IMR-90 (cell line): ENCODE results near the gene INO80. TPM values are rescaled to one million over a fixed set of nuclear protein-coding genes. Genes with fewer than 3 reads are reported as not detected.

Source experiments
- polyA plus RNA-seq, 3 experiments: library from polyadenylated mRNA; depleted of rRNA; stranded (reverse); fragments of >200 nt; gene quantifications; 2 replicates each; pipeline ENCODE4 v1.2.3, GENCODE V29; 2012; ENCODE audit warnings: low replicate concordance in 1 of 3
- total RNA-seq: library from RNA; depleted of rRNA; stranded (reverse); fragments of >200 nt; gene quantifications from 2 replicates; pipeline ENCODE4 v1.2.3, GENCODE V29; 2012
- TF ChIP-seq, protein P1 (sequence below): conservative IDR thresholded peaks from 2 replicates; pipeline ENCODE4 v1.5.1; 2012; ENCODE audit warnings: mild to moderate bottlenecking, low read depth, low read length, improper control_type of control experiment

The INO80 gene
- total and polyA plus RNA-seq, 2 of the 4 experiments (the other 2 are of a cell fraction) = 6.0 to 13.3 TPM

- TF ChIP-seq, protein P1, sequence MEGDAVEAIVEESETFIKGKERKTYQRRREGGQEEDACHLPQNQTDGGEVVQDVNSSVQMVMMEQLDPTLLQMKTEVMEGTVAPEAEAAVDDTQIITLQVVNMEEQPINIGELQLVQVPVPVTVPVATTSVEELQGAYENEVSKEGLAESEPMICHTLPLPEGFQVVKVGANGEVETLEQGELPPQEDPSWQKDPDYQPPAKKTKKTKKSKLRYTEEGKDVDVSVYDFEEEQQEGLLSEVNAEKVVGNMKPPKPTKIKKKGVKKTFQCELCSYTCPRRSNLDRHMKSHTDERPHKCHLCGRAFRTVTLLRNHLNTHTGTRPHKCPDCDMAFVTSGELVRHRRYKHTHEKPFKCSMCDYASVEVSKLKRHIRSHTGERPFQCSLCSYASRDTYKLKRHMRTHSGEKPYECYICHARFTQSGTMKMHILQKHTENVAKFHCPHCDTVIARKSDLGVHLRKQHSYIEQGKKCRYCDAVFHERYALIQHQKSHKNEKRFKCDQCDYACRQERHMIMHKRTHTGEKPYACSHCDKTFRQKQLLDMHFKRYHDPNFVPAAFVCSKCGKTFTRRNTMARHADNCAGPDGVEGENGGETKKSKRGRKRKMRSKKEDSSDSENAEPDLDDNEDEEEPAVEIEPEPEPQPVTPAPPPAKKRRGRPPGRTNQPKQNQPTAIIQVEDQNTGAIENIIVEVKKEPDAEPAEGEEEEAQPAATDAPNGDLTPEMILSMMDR = no peak
Measured at GRCh38 chr15:40932156-40932555, 183.9 kb downstream of the INO80 start (continued).
